HT1080 (cell line): ENCODE results near the gene DGKB. TPM values are rescaled to one million over a fixed set of nuclear protein-coding genes. Genes with fewer than 3 reads are reported as not detected.
"Not testable (repeated sequence)": the region's sequence is repeated elsewhere in the genome, so short reads cannot be mapped to it uniquely, and the experiment has no call there.

Experiments used
- DNase-seq: peaks from one replicate; pipeline ENCODE4 v3.0.0-alpha.2; 2015; ENCODE audit warnings: low read depth
- total RNA-seq: library from RNA; depleted of rRNA; stranded (reverse); fragments of >200 nt; shearing (Covaris generic); gene quantifications from 2 replicates; pipeline ENCODE4 v1.2.3, GENCODE V29; 2014

DGKB gene
- total RNA-seq, 1 experiment from 2014 or later, result not detected

GRCh38 chr7:14480281-14480680, 422.3 kb downstream of the DGKB start:
- DNase-seq, result no peak

GRCh38 chr7:14478834-14479510, 423.6 kb downstream of the DGKB start:
- no peak for DNase-seq

- not testable (repeated sequence) for DNase-seq
Measured at GRCh38 chr7:14461716-14462115, 440.8 kb downstream of the DGKB start.

GRCh38 chr7:14458846-14459245, 443.7 kb downstream of the DGKB start:
- DNase-seq, result not testable (repeated sequence)

- peak; percentile 64 for DNase-seq
Measured at GRCh38 chr7:14457568-14458453, 444.7 kb downstream of the DGKB start.

GRCh38 chr7:14449291-14449690, 453.3 kb downstream of the DGKB start:
- no peak for DNase-seq

- no peak for DNase-seq
Measured at GRCh38 chr7:14446829-14447228, 455.7 kb downstream of the DGKB start.

GRCh38 chr7:14446219-14446618, 456.3 kb downstream of the DGKB start:
- DNase-seq, result no peak

- no peak for DNase-seq
Measured at GRCh38 chr7:14438366-14438765, 464.2 kb downstream of the DGKB start.

GRCh38 chr7:14436878-14437277, 465.7 kb downstream of the DGKB start:
- no peak for DNase-seq

- no peak for DNase-seq
Measured at GRCh38 chr7:14432924-14433323, 469.6 kb downstream of the DGKB start.

- DNase-seq, result no peak
Measured at GRCh38 chr7:14430926-14431325, 471.6 kb downstream of the DGKB start.

- DNase-seq, result no peak
Measured at GRCh38 chr7:14425559-14425958, 477.0 kb downstream of the DGKB start.

- DNase-seq, result no peak
Measured at GRCh38 chr7:14424675-14425074, 477.9 kb downstream of the DGKB start.

- DNase-seq, result no peak
Measured at GRCh38 chr7:14420768-14421167, 481.8 kb downstream of the DGKB start.

- DNase-seq, result no peak
Measured at GRCh38 chr7:14419531-14419930, 483.0 kb downstream of the DGKB start.

GRCh38 chr7:14418633-14419032, 483.9 kb downstream of the DGKB start:
- no peak for DNase-seq

GRCh38 chr7:14414274-14414986, 488.1 kb downstream of the DGKB start:
- no peak for DNase-seq

- DNase-seq, result no peak
Measured at GRCh38 chr7:14407246-14408015, 495.1 kb downstream of the DGKB start.

- DNase-seq, result peak; percentile 49
Measured at GRCh38 chr7:14403587-14403986, 499.0 kb downstream of the DGKB start.

GRCh38 chr7:14400271-14400670, 502.3 kb downstream of the DGKB start:
- no peak for DNase-seq
